Osteocyte (in vitro differentiated cells): ENCODE results near the gene USP3. TPM values are rescaled to one million over a fixed set of nuclear protein-coding genes. Genes with fewer than 3 reads are reported as not detected.
"Not testable (repeated sequence)": the region's sequence is repeated elsewhere in the genome, so short reads cannot be mapped to it uniquely, and the experiment has no call there.

ENCODE experiments used
- DNase-seq: peaks from one replicate; pipeline ENCODE4 v3.0.0; 2021; ENCODE audit warnings: mixed read lengths; ENCODE audit not compliant: unreplicated experiment; ENCODE audit errors: extremely low spot score
- H3K27ac Mint-ChIP-seq: one replicate; pipeline ENCODE4 v1.8.0; 2021; ENCODE audit warnings: mild to moderate bottlenecking, mixed read lengths; ENCODE audit not compliant: unreplicated experiment
- H3K27me3 Mint-ChIP-seq: one replicate; pipeline ENCODE4 v1.8.0; 2021; ENCODE audit warnings: mixed read lengths; ENCODE audit not compliant: unreplicated experiment
- H3K36me3 Mint-ChIP-seq: one replicate; pipeline ENCODE4 v1.8.0; 2021; ENCODE audit warnings: mixed read lengths; ENCODE audit not compliant: unreplicated experiment
- H3K4me1 Mint-ChIP-seq: one replicate; pipeline ENCODE4 v1.8.0; 2021; ENCODE audit warnings: mixed read lengths; ENCODE audit not compliant: unreplicated experiment
- H3K4me3 Mint-ChIP-seq: one replicate; pipeline ENCODE4 v1.8.0; 2021; ENCODE audit warnings: mild to moderate bottlenecking, moderate library complexity, mixed read lengths; ENCODE audit not compliant: unreplicated experiment
- H3K9me3 Mint-ChIP-seq: one replicate; pipeline ENCODE4 v1.8.0; 2021; ENCODE audit warnings: mixed read lengths; ENCODE audit not compliant: unreplicated experiment
- CTCF ChIP-seq: fragments of 200-600 bp; sonication (generic); IDR thresholded peaks from 2 replicates; pipeline ENCODE4 v1.5.0; 2021; ENCODE audit warnings: antibody characterized with exemption, mild to moderate bottlenecking, moderate library complexity
- total RNA-seq: library from RNA; stranded (reverse); gene quantifications from 2 replicates; pipeline ENCODE4 v1.2.1, GENCODE V29; 2021

Gene USP3
- total RNA-seq, 1 donor from 2014 or later = 41.2 TPM

GRCh38 chr15:63612300-63612699 is 107.9 kb downstream of the USP3 start:
- H3K27ac Mint-ChIP-seq = no peak overlapping the region
- no peak for DNase-seq
- peaks cover 18% of the 10 kb centered on the region for H3K4me1 Mint-ChIP-seq
- H3K4me3 Mint-ChIP-seq = no peak overlapping the region
- H3K9me3 Mint-ChIP-seq = no peaks in the 10 kb centered on the region
- peaks cover 37% of the 10 kb centered on the region for H3K36me3 Mint-ChIP-seq
- TF ChIP-seq CTCF = no peak
- no peaks in the 10 kb centered on the region for H3K27me3 Mint-ChIP-seq

- Mint-ChIP-seq H3K4me1 (peaks cover 8% of the 10 kb centered on the region), H3K9me3 (no peaks in the 10 kb centered on the region), H3K27ac (no peak overlapping the region), H3K4me3 (no peak overlapping the region), H3K36me3 (peaks cover 29% of the 10 kb centered on the region), H3K27me3 (no peaks in the 10 kb centered on the region)
- DNase-seq = no peak
- no peak for TF ChIP-seq CTCF
These were observed 111.5 kb downstream of the USP3 start for GRCh38 chr15:63615935-63616334.

DNA sequence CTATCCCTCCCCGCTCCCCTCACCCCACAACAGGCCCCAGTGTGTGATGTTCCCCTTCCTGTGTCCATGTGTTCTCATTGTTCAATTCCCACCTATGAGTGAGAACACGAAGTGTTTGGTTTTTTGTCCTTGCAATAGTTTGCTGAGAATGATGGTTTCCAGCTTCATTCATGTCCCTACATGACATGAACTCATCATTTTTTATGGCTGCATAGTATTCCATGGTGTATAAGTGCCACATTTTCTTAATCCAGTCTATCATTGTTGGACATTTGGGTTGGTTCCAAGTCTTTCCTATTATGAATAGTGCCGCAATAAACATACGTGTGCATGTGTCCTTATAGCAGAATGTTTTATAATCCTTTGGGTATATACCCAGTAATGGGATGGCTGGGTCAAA is 112.8 kb downstream of the USP3 start:
- H3K4me3 Mint-ChIP-seq, H3K27me3 Mint-ChIP-seq, H3K4me1 Mint-ChIP-seq, H3K27ac Mint-ChIP-seq, H3K9me3 Mint-ChIP-seq, DNase-seq: not testable (repeated sequence)
- peaks cover 35% of the 10 kb centered on the region for H3K36me3 Mint-ChIP-seq

DNA sequence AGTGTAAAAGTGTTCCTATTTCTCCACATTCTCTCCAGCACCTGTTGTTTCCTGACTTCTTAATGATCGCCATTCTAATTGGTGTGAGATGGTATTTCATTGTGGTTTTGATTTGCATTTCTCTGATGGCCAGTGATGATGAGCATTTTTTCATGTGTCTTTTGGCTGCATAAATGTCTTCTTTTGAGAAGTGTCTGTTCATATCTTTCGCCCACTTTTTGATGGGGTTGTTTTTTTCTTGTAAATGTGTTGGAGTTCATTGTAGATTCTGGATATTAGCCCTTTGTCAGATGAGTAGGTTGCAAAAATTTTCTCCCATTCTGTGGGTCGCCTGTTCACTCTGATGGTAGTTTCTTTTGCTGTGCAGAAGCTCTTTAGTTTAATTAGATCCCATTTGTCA is 113.2 kb downstream of the USP3 start:
- H3K4me3 Mint-ChIP-seq, DNase-seq, H3K27ac Mint-ChIP-seq, H3K4me1 Mint-ChIP-seq, H3K9me3 Mint-ChIP-seq, H3K27me3 Mint-ChIP-seq: not testable (repeated sequence)
- peaks cover 39% of the 10 kb centered on the region for H3K36me3 Mint-ChIP-seq

GRCh38 chr15:63620760-63621159 is 116.4 kb downstream of the USP3 start:
- not testable (repeated sequence) for H3K4me1 Mint-ChIP-seq, H3K27me3 Mint-ChIP-seq, H3K4me3 Mint-ChIP-seq, DNase-seq, H3K9me3 Mint-ChIP-seq, H3K27ac Mint-ChIP-seq
- peaks cover 50% of the 10 kb centered on the region for H3K36me3 Mint-ChIP-seq

DNA sequence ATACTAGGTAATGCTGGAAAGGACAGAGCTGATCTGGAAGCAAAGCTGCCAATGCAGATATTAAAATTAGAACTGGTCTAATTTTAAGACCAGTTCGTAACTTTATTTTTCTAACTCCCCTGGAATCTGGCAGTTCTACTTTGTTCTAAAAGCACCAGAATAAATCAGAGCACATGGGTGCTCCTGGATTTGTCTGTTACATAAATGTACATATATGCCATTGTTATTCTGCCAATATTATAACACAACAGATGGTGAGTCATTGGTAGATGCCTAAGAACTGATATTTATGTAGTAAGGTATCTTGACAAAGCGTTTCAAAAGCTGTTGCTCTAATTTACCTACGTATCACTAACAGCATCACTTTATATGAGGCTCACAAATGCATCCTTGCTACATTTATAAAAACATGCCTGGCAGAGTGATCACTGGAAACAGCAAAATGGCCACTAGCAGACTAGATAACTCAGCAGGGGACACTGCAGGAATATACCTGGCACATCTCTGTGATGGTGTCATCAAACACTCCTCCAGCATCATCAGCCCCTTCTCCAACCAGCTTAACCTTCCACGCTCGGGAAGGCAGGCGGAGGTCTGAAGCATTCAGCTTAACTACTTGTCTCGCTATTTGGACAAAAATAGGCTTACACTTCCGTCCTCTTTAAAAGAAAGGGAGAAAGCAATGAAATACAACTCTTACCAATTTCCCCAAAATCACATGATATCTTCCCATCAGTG is 119.0 kb downstream of the USP3 start:
- H3K27ac Mint-ChIP-seq = no peak overlapping the region
- no peak for DNase-seq
- H3K9me3 Mint-ChIP-seq = no peaks in the 10 kb centered on the region
- no peak overlapping the region for H3K4me3 Mint-ChIP-seq
- no peaks in the 10 kb centered on the region for H3K4me1 Mint-ChIP-seq
- H3K36me3 Mint-ChIP-seq = peaks cover 54% of the 10 kb centered on the region
- no peak for TF ChIP-seq CTCF
- no peaks in the 10 kb centered on the region for H3K27me3 Mint-ChIP-seq
